Thymus (tissue), 11 donors: Measurements from ENCODE around the gene NKX1-1. TPM values are rescaled to one million over a fixed set of nuclear protein-coding genes. Genes with fewer than 3 reads are reported as not detected.
"Not testable (repeated sequence)": the region's sequence is repeated elsewhere in the genome, so short reads cannot be mapped to it uniquely, and the experiment has no call there.

Source experiments
- DNase-seq, 9 donors: peaks; one replicate each; pipeline ENCODE4 v3.0.0-alpha.2; 2013; ENCODE audit warnings: low spot score in 9 of 9, low read depth in 6 of 9, missing footprints in 1 of 9
- H3K27ac ChIP-seq, 2 donors: one replicate each; pipeline ENCODE4 v1.5.1; 2013; ENCODE audit warnings: control low read depth in 1 of 2, low read depth in 1 of 2, low read length in 1 of 2, mild to moderate bottlenecking in 1 of 2, moderate library complexity in 1 of 2
- H3K27me3 ChIP-seq, 2 donors: one replicate each; pipeline ENCODE4 v1.5.1; 2013; ENCODE audit warnings: low read length in 1 of 2; ENCODE audit not compliant: control insufficient read depth in 2 of 2, insufficient read depth in 1 of 2
- H3K36me3 ChIP-seq, 2 donors: one replicate each; pipeline ENCODE4 v1.5.1; 2013; ENCODE audit warnings: low read length in 1 of 2, mild to moderate bottlenecking in 1 of 2, moderate library complexity in 1 of 2; ENCODE audit not compliant: control insufficient read depth in 2 of 2, insufficient read depth in 2 of 2
- H3K4me1 ChIP-seq, 2 donors: one replicate each; pipeline ENCODE4 v1.5.1; 2013; ENCODE audit warnings: low read length in 2 of 2; ENCODE audit not compliant: control insufficient read depth in 2 of 2, insufficient read depth in 2 of 2
- H3K4me3 ChIP-seq, 2 donors: one replicate each; pipeline ENCODE4 v1.5.1; 2013; ENCODE audit warnings: low read length in 2 of 2, control low read depth in 1 of 2, mild to moderate bottlenecking in 1 of 2
- H3K9me3 ChIP-seq, 2 donors: one replicate each; pipeline ENCODE4 v1.5.1; 2013; ENCODE audit warnings: low read length in 1 of 2, mild to moderate bottlenecking in 1 of 2; ENCODE audit not compliant: control insufficient read depth in 2 of 2, insufficient read depth in 1 of 2
- WGBS: extraction: QIAGEN DNeasy Blood & Tissue Kit; methylation state at CpG from one replicate; pipeline ENCODE4 v1.1.7; 2013; 5-methylcytosine and 5-hydroxymethylcytosine counted together
- polyA plus RNA-seq: library from polyadenylated mRNA; stranded (reverse); fragments of 200-250 nt; gene quantifications from one replicate; pipeline ENCODE4 v1.2.3, GENCODE V29; 2013
- total RNA-seq: library from RNA; stranded (reverse); fragments of 120-200 nt; gene quantifications from one replicate; pipeline ENCODE4 v1.2.4, GENCODE V29; 2013
- donor health status: healthy.

The NKX1-1 gene
- total and polyA plus RNA-seq, 2 donors = 0.05 TPM; not detected in 1

DNA sequence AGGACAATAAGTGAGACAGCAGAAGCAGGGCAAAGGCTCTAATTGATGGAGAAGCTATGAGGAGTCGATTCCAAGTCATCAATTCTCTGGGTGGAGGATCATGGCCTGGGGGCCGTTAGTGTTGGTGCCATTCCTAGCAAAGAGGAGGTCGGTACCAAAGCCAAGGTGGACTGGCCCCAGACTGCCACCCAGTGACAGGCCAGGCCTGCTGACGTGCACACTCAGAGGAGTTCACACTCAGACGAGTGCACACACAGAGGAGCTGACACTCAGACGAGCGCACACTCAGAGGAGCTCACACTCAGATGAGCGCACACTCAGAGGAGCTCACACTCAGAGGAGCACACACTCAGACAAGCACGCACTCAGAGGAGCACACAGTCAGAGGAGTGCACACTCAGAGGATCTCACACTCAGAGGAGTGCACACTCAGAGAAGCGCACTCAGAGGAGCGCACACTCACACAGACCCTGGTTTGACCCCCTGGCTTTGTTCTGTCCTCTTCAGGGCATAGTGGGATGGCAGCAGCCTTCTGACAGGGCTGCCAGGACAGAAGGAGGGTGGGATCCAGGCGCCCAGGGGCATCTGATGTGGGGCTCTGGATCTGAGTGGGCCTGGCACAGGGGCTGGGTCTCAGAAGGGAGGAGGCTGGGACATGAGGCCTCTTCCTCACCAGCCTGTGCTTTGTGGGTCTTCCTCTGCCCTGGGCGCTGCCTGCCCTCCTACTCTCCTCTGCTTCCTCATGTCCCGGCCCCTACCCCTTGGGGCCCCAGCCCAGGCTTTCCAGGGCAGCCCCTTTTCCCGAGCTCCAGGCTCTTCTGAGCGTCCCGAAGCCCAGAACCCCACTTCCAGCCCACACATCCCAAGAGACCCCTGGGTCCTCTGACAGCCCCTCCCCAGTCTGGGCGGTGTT lies 41.7 kb upstream of the NKX1-1 start:
- no peak for DNase-seq
- Histone ChIP-seq H3K4me1 (no peaks in the 10 kb centered on the region), H3K36me3 (no peaks in the 10 kb centered on the region), H3K27ac (no peak overlapping the region), H3K9me3 (no peaks in the 10 kb centered on the region), H3K27me3 (no peaks in the 10 kb centered on the region), H3K4me3 (no peak overlapping the region)
- WGBS = 80% methylated on average over 18 of the region's 18 CpGs

DNA sequence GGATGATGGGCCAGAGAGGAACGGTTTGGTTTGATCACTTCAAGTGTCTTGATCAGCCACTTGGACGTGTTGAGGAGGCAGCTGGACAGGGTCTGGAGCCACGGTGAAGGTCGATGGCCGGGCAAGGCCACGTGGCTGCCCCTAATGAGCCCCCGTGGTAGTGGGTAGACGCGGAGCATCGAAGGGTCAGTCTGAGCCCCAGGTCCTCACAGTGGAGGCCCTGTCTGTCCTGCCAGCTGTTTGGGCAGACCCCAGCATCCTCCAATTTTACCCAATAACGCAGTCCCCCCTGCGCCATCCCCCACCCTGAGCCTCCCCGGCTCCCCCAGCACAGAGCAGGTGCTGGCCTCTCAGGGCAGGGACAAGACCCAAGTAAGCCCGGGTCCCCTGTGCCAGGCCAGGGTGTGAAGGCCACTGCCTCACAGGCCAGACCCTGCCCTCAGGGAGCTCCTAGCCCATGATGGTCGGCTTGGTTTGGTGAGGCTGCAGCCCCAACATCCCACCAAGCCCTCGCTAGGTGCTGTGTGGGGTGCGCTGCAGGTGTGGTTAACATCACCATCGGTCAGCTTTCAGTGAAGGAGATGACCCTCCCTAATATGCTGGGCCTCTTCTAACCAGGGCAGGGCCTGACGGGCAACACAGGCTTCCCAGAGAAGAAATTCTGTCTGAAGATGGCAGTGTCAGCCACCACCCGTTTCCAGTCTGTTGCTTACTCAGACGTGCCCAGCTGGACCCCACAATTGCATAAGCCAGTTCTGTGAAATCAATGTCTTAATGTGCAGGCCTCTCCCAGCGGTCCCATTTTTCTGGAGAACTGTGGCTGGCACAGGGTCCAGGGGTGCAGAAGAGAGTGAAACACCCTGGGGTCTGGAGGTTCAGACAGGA lies 40.5 kb upstream of the NKX1-1 start:
- no peaks in the 10 kb centered on the region for H3K36me3 ChIP-seq
- H3K4me1 ChIP-seq = no peaks in the 10 kb centered on the region
- 91% methylated on average over 22 of the region's 22 CpGs for WGBS
- H3K27me3 ChIP-seq = no peaks in the 10 kb centered on the region
- no peak overlapping the region for H3K27ac ChIP-seq
- H3K9me3 ChIP-seq = no peaks in the 10 kb centered on the region
- DNase-seq = no peak
- no peak overlapping the region for H3K4me3 ChIP-seq

- no peaks in the 10 kb centered on the region for H3K27me3 ChIP-seq
- H3K4me1 ChIP-seq = no peaks in the 10 kb centered on the region
- WGBS = 93% methylated on average over 21 of the region's 21 CpGs
- no peak for DNase-seq
- no peak overlapping the region for H3K27ac ChIP-seq
- no peak overlapping the region for H3K4me3 ChIP-seq
- H3K9me3 ChIP-seq = no peaks in the 10 kb centered on the region
- H3K36me3 ChIP-seq = no peaks in the 10 kb centered on the region
These were observed 39.6 kb upstream of the NKX1-1 start for GRCh38 chr4:1445716-1446445.

DNA sequence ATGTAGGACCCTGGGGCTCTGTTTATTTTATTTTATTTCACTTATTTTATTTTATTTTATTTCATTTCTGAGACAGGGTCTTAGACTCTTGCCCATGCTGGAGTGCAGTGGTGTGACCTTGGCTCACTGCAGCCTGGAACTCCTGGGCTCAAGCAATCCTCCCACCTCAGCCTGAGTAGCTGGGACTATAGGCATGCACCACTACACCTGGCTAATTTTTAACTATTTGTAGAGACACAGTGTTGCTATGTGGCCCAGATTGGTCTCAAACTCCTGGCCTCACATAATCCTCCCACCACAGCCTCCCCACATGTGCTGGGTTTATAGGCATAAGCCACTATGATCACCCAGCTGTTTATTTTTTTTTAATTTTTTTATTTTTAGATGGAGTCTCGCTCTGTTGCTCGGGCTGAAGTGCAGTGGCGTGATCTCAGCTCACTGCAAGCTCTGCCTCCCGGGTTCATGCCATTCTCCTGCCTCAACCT lies 37.5 kb upstream of the NKX1-1 start:
- not testable (repeated sequence) for DNase-seq, H3K4me1 ChIP-seq, H3K36me3 ChIP-seq, H3K9me3 ChIP-seq, H3K4me3 ChIP-seq, H3K27me3 ChIP-seq, H3K27ac ChIP-seq
- 90% methylated on average over 4 of the region's 4 CpGs for WGBS

- 84% methylated on average over 5 of the region's 5 CpGs for WGBS
- no peak for DNase-seq
These were observed 20.8 kb upstream of the NKX1-1 start for GRCh38 chr4:1427010-1427409.

GRCh38 chr4:1421657-1422056 lies 15.4 kb upstream of the NKX1-1 start:
- no peak for DNase-seq
- WGBS = 64% methylated on average over 2 of the region's 2 CpGs
- Histone ChIP-seq H3K36me3 (no peaks in the 10 kb centered on the region), H3K4me3 (no peak overlapping the region), H3K4me1 (no peaks in the 10 kb centered on the region), H3K27ac (no peak overlapping the region), H3K9me3 (no peaks in the 10 kb centered on the region), H3K27me3 (peaks cover 0 to 16% of the 10 kb centered on the region in 2 donors)

More at GRCh38 chr4:1427010-1427409, 20.8 kb upstream of the NKX1-1 start:
- Histone ChIP-seq H3K4me1 (no peaks in the 10 kb centered on the region), H3K27ac (no peak overlapping the region), H3K27me3 (no peaks in the 10 kb centered on the region), H3K4me3 (no peak overlapping the region), H3K9me3 (no peaks in the 10 kb centered on the region), H3K36me3 (no peaks in the 10 kb centered on the region)

DNA sequence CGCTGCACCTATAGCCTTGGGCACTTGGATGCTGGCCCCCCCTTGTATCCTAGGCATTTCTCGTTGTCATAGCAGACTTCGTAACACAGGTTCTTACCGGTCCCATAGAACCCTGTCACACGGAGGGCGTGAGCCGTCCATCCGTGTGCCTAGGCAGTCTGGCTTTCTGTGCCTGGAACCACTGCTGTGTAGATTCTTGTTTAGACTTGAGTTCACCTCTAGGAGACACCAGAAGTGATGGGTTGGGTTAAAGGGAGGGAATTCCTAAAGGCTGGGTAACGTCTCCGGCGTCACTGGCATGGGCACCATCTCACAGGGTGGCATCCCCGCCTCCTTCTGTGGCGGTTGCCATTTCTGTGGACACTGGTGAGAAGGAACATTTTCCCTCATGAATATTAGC lies 13.5 kb upstream of the NKX1-1 start:
- Histone ChIP-seq H3K36me3 (no peaks in the 10 kb centered on the region), H3K27me3 (peaks cover 3 to 36% of the 10 kb centered on the region in 2 donors), H3K27ac (no peak overlapping the region), H3K4me1 (no peaks in the 10 kb centered on the region), H3K9me3 (peaks cover 0 to 3% of the 10 kb centered on the region in 2 donors), H3K4me3 (no peak overlapping the region)
- 93% methylated on average over 13 of the region's 13 CpGs for WGBS
- DNase-seq = no peak

GRCh38 chr4:1418494-1419285 lies 12.4 kb upstream of the NKX1-1 start:
- no peak overlapping the region for H3K27ac ChIP-seq
- peaks cover 0 to 7% of the 10 kb centered on the region in 2 donors for H3K9me3 ChIP-seq
- H3K27me3 ChIP-seq = peaks cover 7 to 39% of the 10 kb centered on the region in 2 donors
- 77% methylated on average over 17 of the region's 17 CpGs for WGBS
- H3K36me3 ChIP-seq = no peaks in the 10 kb centered on the region
- no peak overlapping the region for H3K4me3 ChIP-seq
- DNase-seq = no peak
- H3K4me1 ChIP-seq = no peaks in the 10 kb centered on the region
